Karpas-422 (cell line): ENCODE data around the gene SSNA1. TPM values are rescaled to one million over a fixed set of nuclear protein-coding genes. Genes with fewer than 3 reads are reported as not detected.

Experiments
- DNase-seq: peaks from one replicate; pipeline ENCODE4 v3.0.0-alpha.2; 2015
- H2AFZ ChIP-seq: fragments of 200-600 bp; sonication (generic); 2 replicates; pipeline ENCODE4 v1.6.1; 2014; ENCODE audit warnings: antibody characterized with exemption, low read length, mixed read lengths
- H3K27ac ChIP-seq: fragments of 200-600 bp; sonication (generic); 2 replicates; pipeline ENCODE4 v1.5.1; 2014; ENCODE audit warnings: mild to moderate bottlenecking, low read length, moderate library complexity
- H3K27me3 ChIP-seq: fragments of 200-600 bp; sonication (generic); 2 replicates; pipeline ENCODE4 v1.6.1; 2014; ENCODE audit warnings: low read length, mixed read lengths
- H3K36me3 ChIP-seq: fragments of 200-600 bp; sonication (generic); 2 replicates; pipeline ENCODE4 v1.6.1; 2014; ENCODE audit warnings: low read length, mixed read lengths; ENCODE audit not compliant: insufficient read depth
- H3K4me1 ChIP-seq: fragments of 200-600 bp; sonication (generic); 2 replicates; pipeline ENCODE4 v1.6.1; 2014; ENCODE audit warnings: mild to moderate bottlenecking, low read length, mixed read lengths
- H3K4me2 ChIP-seq: fragments of 200-600 bp; sonication (generic); 2 replicates; pipeline ENCODE4 v1.6.1; 2014; ENCODE audit warnings: low read length, low read depth, mild to moderate bottlenecking; ENCODE audit not compliant: poor library complexity, severe bottlenecking
- H3K4me3 ChIP-seq: fragments of 200-600 bp; sonication (generic); 2 replicates; pipeline ENCODE4 v1.5.1; 2014; ENCODE audit warnings: mild to moderate bottlenecking, antibody characterized with exemption, low read length, mixed read lengths
- H3K79me2 ChIP-seq: fragments of 200-600 bp; sonication (generic); 2 replicates; pipeline ENCODE4 v1.6.1; 2014; ENCODE audit warnings: mild to moderate bottlenecking, low read length, mixed read lengths
- H3K9ac ChIP-seq: fragments of 200-600 bp; sonication (generic); 2 replicates; pipeline ENCODE4 v1.6.0; 2014; ENCODE audit warnings: low read length
- H3K9me2 ChIP-seq: fragments of 200-600 bp; sonication (generic), shearing (Covaris generic); replicated peaks from 2 replicates; pipeline ENCODE4 v1.6.0; 2014; ENCODE audit warnings: mild to moderate bottlenecking, low read length, moderate library complexity; ENCODE audit not compliant: insufficient read depth
- H3K9me3 ChIP-seq: fragments of 300-700, 200-600 bp; sonication (generic); 2 replicates; pipeline ENCODE4 v1.6.1; 2014; ENCODE audit warnings: low read length, mixed read lengths
- H4K20me1 ChIP-seq: fragments of 200-600 bp; sonication (generic); 2 replicates; pipeline ENCODE4 v1.6.1; 2014; ENCODE audit warnings: mild to moderate bottlenecking, antibody characterized with exemption, low read length, low read depth; ENCODE audit not compliant: insufficient read depth
- total RNA-seq: library from RNA; depleted of rRNA; stranded (reverse); fragments of >200 nt; shearing (Covaris generic); gene quantifications from 2 replicates; pipeline ENCODE4 v1.2.3, GENCODE V29; 2014; ENCODE audit warnings: low replicate concordance

The SSNA1 gene
- total RNA-seq, 1 experiment from 2014 or later = 48.9 TPM

- no peaks in the 10 kb centered on the region for H3K79me2 ChIP-seq
- no peaks in the 10 kb centered on the region for H3K9me2 ChIP-seq
- H3K27ac ChIP-seq = no peak overlapping the region
- no peaks in the 10 kb centered on the region for H3K27me3 ChIP-seq
- H3K9me3 ChIP-seq = no peaks in the 10 kb centered on the region
- 0 out of 2 replicates have a peak, but pooled peaks cover 2% of the 10 kb centered on the region for H4K20me1 ChIP-seq
- no peaks in the 10 kb centered on the region for H3K4me1 ChIP-seq
- H3K4me2 ChIP-seq = no peak overlapping the region
- H2AFZ ChIP-seq = no peak overlapping the region
- H3K9ac ChIP-seq = no peak overlapping the region
- H3K36me3 ChIP-seq = no peaks in the 10 kb centered on the region
- no peak for DNase-seq
- H3K4me3 ChIP-seq = no peak overlapping the region
Observed at GRCh38 chr9:137160054-137160425, 28.4 kb upstream of the SSNA1 start.

- H3K27me3 ChIP-seq = no peaks in the 10 kb centered on the region
- H3K9me3 ChIP-seq = no peaks in the 10 kb centered on the region
- no peaks in the 10 kb centered on the region for H3K4me1 ChIP-seq
- no peaks in the 10 kb centered on the region for H3K36me3 ChIP-seq
- no peak overlapping the region for H3K4me3 ChIP-seq
- H4K20me1 ChIP-seq = 0 out of 2 replicates have a peak, but pooled peaks cover 2% of the 10 kb centered on the region
- H3K4me2 ChIP-seq = no peak overlapping the region
- no peaks in the 10 kb centered on the region for H3K9me2 ChIP-seq
- H3K27ac ChIP-seq = no peak overlapping the region
- H3K79me2 ChIP-seq = no peaks in the 10 kb centered on the region
- DNase-seq = no peak
- H3K9ac ChIP-seq = no peak overlapping the region
- H2AFZ ChIP-seq = no peak overlapping the region
Observed at GRCh38 chr9:137160716-137161557, 27.5 kb upstream of the SSNA1 start.

- Histone ChIP-seq H3K4me1 (no peaks in the 10 kb centered on the region), H3K4me2 (no peak overlapping the region), H3K27me3 (no peaks in the 10 kb centered on the region), H3K9ac (no peak overlapping the region), H3K79me2 (no peaks in the 10 kb centered on the region), H3K4me3 (no peak overlapping the region), H2AFZ (no peak overlapping the region), H3K9me3 (no peaks in the 10 kb centered on the region), H3K27ac (no peak overlapping the region), H3K9me2 (no peaks in the 10 kb centered on the region), H4K20me1 (0 out of 2 replicates have a peak, but pooled peaks cover 2% of the 10 kb centered on the region), H3K36me3 (no peaks in the 10 kb centered on the region)
- no peak for DNase-seq
Observed at GRCh38 chr9:137161558-137162486, 26.7 kb upstream of the SSNA1 start.

- H3K36me3 ChIP-seq = no peaks in the 10 kb centered on the region
- no peak overlapping the region for H2AFZ ChIP-seq
- no peak overlapping the region for H3K4me2 ChIP-seq
- no peak overlapping the region for H3K27ac ChIP-seq
- no peaks in the 10 kb centered on the region for H3K79me2 ChIP-seq
- H3K9me2 ChIP-seq = no peaks in the 10 kb centered on the region
- no peaks in the 10 kb centered on the region for H3K9me3 ChIP-seq
- H3K4me3 ChIP-seq = no peak overlapping the region
- no peak overlapping the region for H3K9ac ChIP-seq
- H3K27me3 ChIP-seq = no peaks in the 10 kb centered on the region
- no peaks in the 10 kb centered on the region for H3K4me1 ChIP-seq
- DNase-seq = no peak
- 0 out of 2 replicates have a peak, but pooled peaks cover 2% of the 10 kb centered on the region for H4K20me1 ChIP-seq
Observed at GRCh38 chr9:137162505-137163364, 25.7 kb upstream of the SSNA1 start.

- Histone ChIP-seq H3K27me3 (no peaks in the 10 kb centered on the region), H3K9me2 (no peaks in the 10 kb centered on the region), H2AFZ (no peak overlapping the region), H4K20me1 (0 out of 2 replicates have a peak, but pooled peaks cover 2% of the 10 kb centered on the region), H3K4me1 (no peaks in the 10 kb centered on the region), H3K4me3 (no peak overlapping the region), H3K9me3 (no peaks in the 10 kb centered on the region), H3K36me3 (no peaks in the 10 kb centered on the region), H3K79me2 (no peaks in the 10 kb centered on the region), H3K9ac (no peak overlapping the region), H3K4me2 (no peak overlapping the region), H3K27ac (no peak overlapping the region)
- DNase-seq = no peak
Observed at GRCh38 chr9:137163365-137163715, 25.1 kb upstream of the SSNA1 start.

- no peaks in the 10 kb centered on the region for H3K79me2 ChIP-seq
- 0 out of 2 replicates have a peak, but pooled peaks cover 2% of the 10 kb centered on the region for H4K20me1 ChIP-seq
- no peak overlapping the region for H3K9ac ChIP-seq
Observed at GRCh38 chr9:137163805-137164204, 24.7 kb upstream of the SSNA1 start.

GRCh38 chr9:137164370-137165249, 23.9 kb upstream of the SSNA1 start:
- H3K9me3 ChIP-seq = no peaks in the 10 kb centered on the region
- no peaks in the 10 kb centered on the region for H3K36me3 ChIP-seq
- H4K20me1 ChIP-seq = no peaks in the 10 kb centered on the region
- no peaks in the 10 kb centered on the region for H3K9me2 ChIP-seq
- H3K4me2 ChIP-seq = no peak overlapping the region
- peaks cover 11% of the 10 kb centered on the region for H3K4me1 ChIP-seq
- H3K27me3 ChIP-seq = no peaks in the 10 kb centered on the region
- no peak for DNase-seq
- H2AFZ ChIP-seq = no peak overlapping the region
- H3K4me3 ChIP-seq = no peak overlapping the region
- no peak overlapping the region for H3K27ac ChIP-seq
- H3K79me2 ChIP-seq = no peaks in the 10 kb centered on the region
- H3K9ac ChIP-seq = no peak overlapping the region

More at GRCh38 chr9:137163805-137164204, 24.7 kb upstream of the SSNA1 start:
- Histone ChIP-seq H3K4me1 (peaks cover 3% of the 10 kb centered on the region; the same call in 1 of the 2 replicates), H3K4me3 (no peak overlapping the region), H3K27me3 (no peaks in the 10 kb centered on the region), H3K4me2 (no peak overlapping the region), H3K36me3 (no peaks in the 10 kb centered on the region), H3K9me3 (no peaks in the 10 kb centered on the region), H3K27ac (no peak overlapping the region), H2AFZ (no peak overlapping the region), H3K9me2 (no peaks in the 10 kb centered on the region)
- no peak for DNase-seq
